HCT116 (cell line): Measurements from ENCODE around the gene KCNAB2. TPM values are rescaled to one million over a fixed set of nuclear protein-coding genes. Genes with fewer than 3 reads are reported as not detected.

Source experiments
- ATAC-seq: fragments of 200-7000 bp; cut with Tn5 transposase; 2 replicates; pipeline ENCODE4 v1.9.1; 2020; ENCODE audit warnings: mild to moderate bottlenecking, moderate library complexity
- BruUV-seq: library from RNA; stranded (reverse); fragments of 400-500 nt; replicated peaks from 2 replicates; lab custom pipeline; 2021; lab: Mats Ljungman, UMichigan
- CTCF ChIA-PET: fragments of 300-600 bp; sonication (Branson Sonifier 250); formaldehyde crosslinking; loops from one replicate; lab custom pipeline; 2021; ENCODE audit warnings: antibody characterized with exemption; lab: Charles Lee
- POLR2A ChIA-PET: fragments of 300-600, 350-600 bp; sonication (Branson Sonifier 250); formaldehyde crosslinking; loops from one replicate; lab custom pipeline; 2021; ENCODE audit warnings: antibody characterized with exemption; lab: Charles Lee
- RAD21 ChIA-PET, 2 experiments: fragments of 300-600 bp; sonication (Branson Sonifier 250); formaldehyde crosslinking; loops; one replicate each; lab custom pipeline; 2023; ENCODE audit warnings: low total read pairs in 2 of 2; ENCODE audit not compliant: uncharacterized antibody in 2 of 2, unreplicated experiment in 2 of 2, low non-redundant PET in 1 of 2; lab: Charles Lee
- DNase-seq: peaks from one replicate; pipeline ENCODE4 v3.0.0-alpha.2; 2010; ENCODE audit warnings: low read depth, low spot score
- H2AFZ ChIP-seq: fragments of 200-600 bp; shearing (Covaris generic), sonication (generic); 2 replicates; pipeline ENCODE4 v1.6.1; 2017; ENCODE audit warnings: low read depth, mixed run types, mixed read lengths, antibody characterized with exemption, low read length; ENCODE audit not compliant: poor library complexity, severe bottlenecking
- H3K27ac ChIP-seq: 2 replicates; pipeline ENCODE4 v1.5.1; 2012; ENCODE audit warnings: low read depth, low read length
- H3K27me3 ChIP-seq: fragments of 200-600 bp; sonication (generic); 2 replicates; pipeline ENCODE4 v1.6.1; 2016; ENCODE audit warnings: mixed run types, low read length, mixed read lengths; ENCODE audit not compliant: insufficient read depth
- H3K36me3 ChIP-seq, 2 experiments: fragments of 200-500 bp in 1 of 2; fragments of 200-600 bp in 1 of 2; sonication (Bioruptor generic) in 1 of 2; sonication (generic) in 1 of 2; 2 replicates each; pipeline versions ENCODE4 v1.5.1 to v1.6.1; 2014 to 2016; ENCODE audit warnings: low read length in 2 of 2, inconsistent platforms in 1 of 2, mixed read lengths in 1 of 2, mixed run types in 1 of 2; ENCODE audit not compliant: insufficient read depth in 2 of 2, control insufficient read depth in 1 of 2
- H3K4me1 ChIP-seq, 2 experiments: fragments of 200-600 bp in 1 of 2; sonication (generic) in 1 of 2; 2 replicates each; pipeline versions ENCODE4 v1.5.1 to v1.6.1; 2012 to 2017; ENCODE audit warnings: low read length in 2 of 2, inconsistent platforms in 1 of 2, mild to moderate bottlenecking in 1 of 2, mixed read lengths in 1 of 2, mixed run types in 1 of 2, moderate library complexity in 1 of 2; ENCODE audit not compliant: insufficient read depth in 2 of 2, control insufficient read depth in 1 of 2
- H3K4me2 ChIP-seq: fragments of 200-600 bp; sonication (generic); 2 replicates; pipeline ENCODE4 v1.6.1; 2017; ENCODE audit warnings: mixed run types, low read length, mixed read lengths
- H3K4me3 ChIP-seq, 2 experiments: fragments of 200-600 bp in 1 of 2; sonication (generic) in 1 of 2; replicated peaks in 1 of 2; 2 replicates each; pipeline ENCODE4 v1.5.1; 2011 to 2016; ENCODE audit warnings: low read length in 2 of 2, control low read depth in 1 of 2, low read depth in 1 of 2, mild to moderate bottlenecking in 1 of 2, mixed read lengths in 1 of 2, mixed run types in 1 of 2
- H3K79me2 ChIP-seq: fragments of 200-600 bp; sonication (generic); 2 replicates; pipeline ENCODE4 v1.6.1; 2017; ENCODE audit warnings: mild to moderate bottlenecking, mixed run types, low read length, moderate library complexity, mixed read lengths; ENCODE audit not compliant: insufficient read depth
- H3K9ac ChIP-seq: fragments of 200-600 bp; sonication (generic); 2 replicates; pipeline ENCODE4 v1.6.1; 2016; ENCODE audit warnings: low read length, mixed read lengths
- H3K9me2 ChIP-seq: fragments of 200-600 bp; sonication (generic), shearing (Covaris generic); 2 replicates; pipeline ENCODE4 v1.6.1; 2017; ENCODE audit warnings: mixed run types, mild to moderate bottlenecking, moderate library complexity; ENCODE audit not compliant: insufficient read depth
- H3K9me3 ChIP-seq, 2 experiments: fragments of 200-500 bp in 1 of 2; fragments of 200-600 bp in 1 of 2; sonication (Bioruptor generic) in 1 of 2; sonication (generic) in 1 of 2; 2 replicates each; pipeline ENCODE4 v1.6.1; 2014 to 2017; ENCODE audit warnings: low read length in 2 of 2, mixed read lengths in 2 of 2, inconsistent platforms in 1 of 2, low read depth in 1 of 2, mild to moderate bottlenecking in 1 of 2, mixed run types in 1 of 2, moderate library complexity in 1 of 2; ENCODE audit not compliant: control insufficient read depth in 1 of 2, insufficient read depth in 1 of 2
- H4K20me1 ChIP-seq: fragments of 200-600 bp; sonication (generic), shearing (Covaris generic); 2 replicates; pipeline ENCODE4 v1.6.1; 2017; ENCODE audit warnings: mixed run types, mild to moderate bottlenecking, moderate library complexity; ENCODE audit not compliant: insufficient read depth
- CBX3 ChIP-seq: IDR thresholded peaks from 2 replicates; pipeline ENCODE4 v1.6.1; 2012; ENCODE audit warnings: low read depth
- CEBPB ChIP-seq: IDR thresholded peaks from 2 replicates; pipeline ENCODE4 v1.6.1; 2012; ENCODE audit warnings: low read depth
- CTCF ChIP-seq, 3 experiments: fragments of 200-600 bp in 1 of 3; sonication (generic) in 1 of 3; IDR thresholded peaks in 2 of 3; conservative IDR thresholded peaks in 1 of 3; 2 replicates each; pipeline ENCODE4 v1.5.1; 2012 to 2017; ENCODE audit warnings: low read depth in 2 of 3, low read length in 2 of 3, antibody characterized with exemption in 1 of 3, borderline replicate concordance in 1 of 3, control low read depth in 1 of 3, mild to moderate bottlenecking in 1 of 3, mixed read lengths in 1 of 3, mixed run types in 1 of 3, moderate library complexity in 1 of 3; ENCODE audit not compliant: insufficient read depth in 1 of 3
- EGR1 ChIP-seq: IDR thresholded peaks from 2 replicates; pipeline ENCODE4 v1.6.1; 2012; ENCODE audit warnings: low read depth
- EZH2 ChIP-seq: fragments of 200-600 bp; sonication (generic); IDR thresholded peaks from 2 replicates; pipeline ENCODE4 v1.6.1; 2017; ENCODE audit warnings: antibody characterized with exemption, mixed run types
- EZH2phosphoT487 ChIP-seq: fragments of 200-600 bp; IDR thresholded peaks from 2 replicates; pipeline ENCODE4 v1.6.1; 2018; ENCODE audit warnings: antibody characterized with exemption, borderline replicate concordance
- JUND ChIP-seq: IDR thresholded peaks from 2 replicates; pipeline ENCODE4 v1.6.1; 2012
- POLR2A ChIP-seq: IDR thresholded peaks from 2 replicates; pipeline ENCODE4 v1.7.0; 2011; ENCODE audit warnings: borderline replicate concordance; ENCODE audit not compliant: insufficient read depth, insufficient read length; ENCODE audit errors: extremely low read depth
- RAD21 ChIP-seq: IDR thresholded peaks from 2 replicates; pipeline ENCODE4 v1.6.1; 2012; ENCODE audit warnings: low read depth, mild to moderate bottlenecking
- YY1 ChIP-seq: IDR thresholded peaks from 2 replicates; pipeline ENCODE4 v1.6.1; 2011; ENCODE audit warnings: low read length, low read depth, moderate library complexity, mild to moderate bottlenecking; ENCODE audit not compliant: insufficient replicate concordance; ENCODE audit errors: extremely low read depth
- ZBTB33 ChIP-seq: IDR thresholded peaks from 2 replicates; pipeline ENCODE4 v1.6.1; 2011; ENCODE audit warnings: mild to moderate bottlenecking, low read length, moderate library complexity; ENCODE audit not compliant: insufficient replicate concordance; ENCODE audit errors: extremely low read depth
- intact Hi-C: fragments of 100-400 bp; cut with micrococcal nuclease; formaldehyde crosslinking; loops from 2 replicates; pipeline ENCODE4 v1.10.0; 2022
- total RNA-seq: library from RNA; stranded (reverse); gene quantifications from one replicate; pipeline ENCODE4 v1.2.1, GENCODE V29; 2021; ENCODE audit not compliant: unreplicated experiment

KCNAB2 gene
- total RNA-seq, 1 experiment from 2014 or later = 18.1 TPM

- H3K4me2 ChIP-seq = no peak overlapping the region
- peaks cover 0 to 4% of the 10 kb centered on the region in 2 experiments; a peak in 2 of 4 replicates for H3K4me1 ChIP-seq
- no peaks in the 10 kb centered on the region for H3K9me2 ChIP-seq
- TF ChIP-seq ZBTB33 (no peak), CTCF (IDR thresholded peaks at IDR 0.05 in 2 of 3, conservative IDR thresholded peaks at IDR 0.05 in 1 of 3; ENCODE audit: borderline replicate concordance in 1 of 3, insufficient read depth in 1 of 3, low read depth in 2 of 3, low read length in 2 of 3) (no peak), EZH2 (no peak), POLR2A (no peak), CBX3 (no peak), YY1 (no peak), CEBPB (no peak), EGR1 (no peak), JUND (no peak), RAD21 (no peak), EZH2phosphoT487 (no peak)
- DNase-seq (no peak), ATAC-seq (no peak)
- no peak overlapping the region for H2AFZ ChIP-seq
- intact Hi-C loops = no loop called here
- POLR2A ChIA-PET = no interaction called here
- CTCF ChIA-PET = interaction anchor here (1.5 kb wide), 1 partner anchor 79 kb away, joined by 5 read pairs; no protein-coding TSS in a partner anchor
- H3K27ac ChIP-seq = no peak overlapping the region
- no peak overlapping the region for H3K9ac ChIP-seq
- no peaks in the 10 kb centered on the region for H3K9me3 ChIP-seq
- RAD21 ChIA-PET = no interaction called here
- H3K27me3 ChIP-seq = no peaks in the 10 kb centered on the region
- H3K4me3 ChIP-seq = no peak overlapping the region
- H3K79me2 ChIP-seq = no peaks in the 10 kb centered on the region
- no peaks in the 10 kb centered on the region for H4K20me1 ChIP-seq
- no peaks in the 10 kb centered on the region for H3K36me3 ChIP-seq
- no TSS peak for BruUV-seq
These were observed 60.6 kb downstream of the KCNAB2 start for GRCh38 chr1:6106321-6106731.
